Epithelial cell of prostate (primary cell): ENCODE measurements around the gene ARMC10.
"Not testable (repeated sequence)": the region's sequence is repeated elsewhere in the genome, so short reads cannot be mapped to it uniquely, and the experiment has no call there.

Experiments used
- DNase-seq: peaks from one replicate; pipeline ENCODE4 v3.0.0-alpha.2; 2011; ENCODE audit warnings: low read depth, low spot score
- H3K27ac ChIP-seq: fragments of 450-650 bp; 2 replicates; pipeline ENCODE4 v1.5.1; 2017; ENCODE audit warnings: mild to moderate bottlenecking

The ARMC10 gene

DNA sequence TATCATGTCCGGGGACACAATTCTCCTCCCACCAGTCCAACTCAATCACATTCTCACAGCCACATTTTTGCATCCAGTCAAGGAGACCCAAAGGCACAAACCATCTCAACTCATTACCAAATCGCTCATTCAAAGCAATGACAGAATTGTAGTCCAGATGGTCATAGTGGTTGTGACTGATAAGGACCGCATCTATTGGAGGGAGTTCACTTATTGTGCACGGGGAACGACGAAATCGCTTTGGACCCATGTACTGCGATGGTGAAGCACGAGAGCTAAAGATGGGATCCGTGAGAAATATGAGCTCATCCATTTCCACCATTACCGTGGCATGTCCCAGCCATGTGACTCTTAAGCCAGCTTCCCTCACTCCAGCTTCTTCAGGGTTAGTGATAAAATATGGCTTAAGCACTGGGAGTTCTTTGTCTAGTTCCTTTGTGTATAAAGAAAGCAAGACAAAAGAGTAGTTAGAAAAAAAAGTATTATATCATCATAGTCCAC, 44.9 kb downstream of the ARMC10 start:
- no peak for DNase-seq
- H3K27ac ChIP-seq = no peak overlapping the region

GRCh38 chr7:103120362-103120761, 45.4 kb downstream of the ARMC10 start:
- H3K27ac ChIP-seq = no peak overlapping the region
- no peak for DNase-seq

DNA sequence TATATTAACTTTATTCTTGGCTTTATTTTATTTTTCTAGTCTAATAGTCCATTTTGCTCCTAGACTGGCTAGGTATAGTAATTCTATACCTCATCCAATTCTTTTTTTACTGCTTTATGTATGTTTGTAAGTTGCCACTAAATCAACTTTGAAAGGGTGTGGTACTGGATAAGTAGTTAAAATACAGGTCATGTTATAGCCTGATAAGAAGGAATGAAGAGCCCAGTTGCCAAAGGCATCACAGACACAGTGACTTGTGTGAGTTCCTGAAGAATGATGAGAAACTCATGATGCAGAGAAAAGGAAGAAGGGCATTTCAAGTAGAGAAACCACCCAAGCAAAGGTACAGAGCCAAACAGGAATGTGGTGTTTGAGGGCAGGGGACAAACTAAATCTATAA, 46.7 kb downstream of the ARMC10 start:
- no peak for DNase-seq

GRCh38 chr7:103123529-103123928, 48.6 kb downstream of the ARMC10 start:
- H3K27ac ChIP-seq = no peak overlapping the region
- DNase-seq = no peak

More for the DNA sequence above, 46.7 kb downstream of the ARMC10 start:
- no peak overlapping the region for H3K27ac ChIP-seq

GRCh38 chr7:103124429-103124979, 49.6 kb downstream of the ARMC10 start:
- no peak for DNase-seq
- H3K27ac ChIP-seq = no peak overlapping the region

DNA sequence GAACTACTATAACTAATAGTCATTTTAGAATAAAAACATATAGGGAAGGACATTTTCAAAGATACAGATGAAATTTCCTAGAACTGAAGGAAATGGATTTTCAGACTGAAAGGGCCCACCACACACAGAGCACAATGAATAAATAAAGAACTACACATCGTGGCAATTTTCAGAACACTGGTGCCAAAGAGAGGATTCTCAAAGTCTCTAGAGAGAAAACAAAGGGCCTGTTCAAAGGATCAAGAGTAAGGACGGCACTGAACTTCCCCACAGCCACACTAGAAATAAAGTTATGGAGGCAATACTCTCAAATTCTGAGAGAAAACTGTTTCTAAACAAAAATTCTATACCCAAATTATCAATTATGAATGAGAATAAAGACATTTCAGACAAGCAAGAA, 52.1 kb downstream of the ARMC10 start:
- DNase-seq = no peak

DNA sequence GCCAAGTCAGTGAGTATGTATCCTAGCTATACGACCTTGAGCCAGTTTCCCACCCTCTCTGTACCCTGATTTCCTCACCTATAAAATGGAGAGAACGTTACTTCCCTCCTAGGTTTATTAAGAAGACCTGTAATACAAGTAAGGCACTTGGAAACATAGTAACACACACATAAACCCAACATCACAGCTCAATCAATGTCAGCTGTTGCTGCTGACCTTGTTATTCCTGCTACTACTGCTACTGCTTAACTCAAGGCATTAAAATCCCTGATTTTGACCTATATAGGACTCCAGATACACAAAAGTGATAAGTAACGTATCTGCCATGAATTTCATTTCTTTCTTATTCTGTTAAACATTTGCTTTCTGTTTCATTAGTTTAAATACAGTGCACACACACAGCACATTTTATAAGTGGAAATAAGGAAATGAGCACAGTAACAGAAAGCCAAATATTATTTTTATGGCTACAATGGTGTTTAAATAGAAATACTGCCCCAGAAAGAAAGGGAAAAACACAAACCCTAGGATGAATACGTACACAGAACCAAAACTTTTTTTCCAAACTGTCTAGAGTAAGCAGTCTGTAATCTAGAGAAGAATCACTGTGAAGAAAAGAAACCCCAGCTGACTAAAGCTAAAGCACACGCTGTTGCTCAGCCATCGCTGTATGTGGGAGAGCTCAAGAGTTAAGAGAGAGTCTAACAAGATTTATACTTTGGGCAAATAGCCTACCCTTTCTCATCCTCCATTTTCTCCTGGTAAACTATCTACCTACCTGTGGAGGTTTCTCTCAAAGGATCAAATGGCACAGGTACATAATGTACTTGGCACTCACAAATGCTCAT, 55.0 kb downstream of the ARMC10 start:
- DNase-seq = no peak
- H3K27ac ChIP-seq = no peak overlapping the region

More for the DNA sequence above, 52.1 kb downstream of the ARMC10 start:
- no peak overlapping the region for H3K27ac ChIP-seq

- no peak overlapping the region for H3K27ac ChIP-seq
- no peak for DNase-seq
Measured at GRCh38 chr7:103130901-103131624, 56.1 kb downstream of the ARMC10 start.

DNA sequence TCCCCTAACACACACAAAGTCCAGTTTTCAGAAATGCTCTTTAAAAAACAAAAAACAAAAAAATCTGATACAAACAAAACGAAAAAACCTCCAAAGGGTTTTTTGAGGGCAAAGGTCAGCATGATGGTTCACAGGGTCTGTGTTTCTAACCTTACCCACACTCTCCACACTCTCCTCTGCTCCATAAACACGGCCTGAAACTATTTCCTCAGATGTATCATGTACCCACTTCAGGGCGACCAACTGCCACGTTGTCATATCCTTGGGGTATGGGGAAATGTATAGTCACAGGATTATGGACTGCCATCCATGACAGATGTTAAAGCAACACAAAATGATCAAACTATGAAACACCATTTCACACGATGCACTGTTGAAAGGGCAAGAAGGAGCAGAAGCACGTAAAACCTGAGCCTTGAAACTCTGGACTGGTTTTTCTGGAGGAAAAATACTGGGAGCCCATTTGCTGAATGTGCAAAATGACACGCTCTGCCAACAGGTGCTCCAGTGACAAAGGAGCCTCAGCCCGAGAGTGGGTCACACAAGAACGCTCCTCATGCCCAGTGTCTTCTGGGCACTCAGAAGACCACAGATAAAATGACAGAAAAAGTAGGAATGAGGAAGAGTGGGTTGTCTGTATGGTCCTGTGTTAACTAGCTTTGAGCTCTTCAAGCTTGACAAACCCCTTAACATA, 58.2 kb downstream of the ARMC10 start:
- no peak overlapping the region for H3K27ac ChIP-seq
- DNase-seq = no peak

GRCh38 chr7:103134836-103135554, 60.1 kb downstream of the ARMC10 start:
- DNase-seq = no peak
- no peak overlapping the region for H3K27ac ChIP-seq

DNA sequence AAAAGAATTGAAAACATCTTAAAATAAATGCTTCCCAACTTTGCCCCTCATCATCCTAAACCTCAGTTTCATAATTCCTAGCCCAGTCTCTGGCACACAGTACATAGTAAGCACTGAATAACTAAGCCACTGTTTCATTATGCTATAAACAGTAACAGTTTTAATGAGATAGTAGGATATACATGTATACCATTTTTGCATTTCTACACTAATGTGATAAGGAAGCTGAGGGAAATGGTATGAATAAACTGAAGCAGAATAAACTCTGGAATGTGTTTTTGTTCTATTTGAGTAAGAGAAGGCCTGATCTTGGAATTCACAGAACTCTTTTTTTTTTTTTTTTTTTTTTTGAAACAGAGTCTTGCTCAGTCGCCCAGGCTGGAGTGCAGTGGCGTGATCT, 65.1 kb downstream of the ARMC10 start:
- no peak for DNase-seq
- no peak overlapping the region for H3K27ac ChIP-seq

DNA sequence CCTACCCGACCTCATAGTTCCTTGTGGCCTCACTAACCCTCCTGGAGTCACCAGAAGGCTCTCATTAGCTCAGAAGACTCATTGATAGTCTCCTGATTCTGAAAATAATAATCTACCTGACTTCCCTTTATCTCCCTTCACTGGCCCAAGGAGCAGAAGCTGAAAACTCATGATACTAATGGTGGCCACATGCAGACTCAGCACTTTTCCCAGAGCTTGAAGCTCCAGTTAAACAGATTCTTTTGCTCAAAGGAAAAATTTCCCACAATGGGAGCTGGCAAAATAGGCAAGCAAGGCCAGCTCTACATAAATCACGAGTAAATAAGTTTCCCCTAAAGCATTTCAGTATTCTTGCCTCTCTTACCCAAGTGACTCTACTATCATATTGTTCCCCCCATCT, 65.7 kb downstream of the ARMC10 start:
- H3K27ac ChIP-seq = no peak overlapping the region
- DNase-seq = no peak

DNA sequence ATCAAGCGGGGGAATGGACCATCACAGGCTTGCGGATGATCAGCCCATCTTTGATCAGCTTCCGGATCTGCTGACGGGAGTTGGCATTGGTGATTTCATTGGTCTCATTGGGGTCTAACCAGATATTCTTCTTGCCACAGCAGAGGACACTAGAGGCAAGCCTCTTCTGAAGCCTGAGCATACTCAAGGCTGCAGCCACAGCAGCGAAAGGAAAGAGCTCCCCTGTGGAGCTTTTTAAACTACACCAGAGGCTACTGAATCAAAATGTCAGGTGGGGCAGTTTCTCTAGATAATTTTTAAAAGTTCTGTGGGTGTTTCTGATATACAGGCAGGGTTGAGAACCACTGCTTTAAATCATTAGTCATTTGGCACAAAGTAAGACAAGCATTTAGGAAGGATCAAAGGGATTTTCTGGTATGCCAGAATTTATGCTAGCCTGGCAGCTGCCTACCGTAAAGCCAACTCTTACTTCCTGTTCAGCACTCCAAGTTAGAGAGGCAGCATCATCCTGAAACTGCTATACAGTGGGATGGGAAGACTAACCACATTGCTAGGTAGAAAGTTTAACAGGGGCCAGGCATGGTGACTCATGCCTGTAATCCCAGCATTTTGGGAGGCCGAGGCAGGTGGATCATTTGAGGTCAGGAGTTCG, 66.9 kb downstream of the ARMC10 start:
- H3K27ac ChIP-seq = no peak overlapping the region
- DNase-seq = peak; percentile 22

GRCh38 chr7:103142494-103142893, 67.6 kb downstream of the ARMC10 start:
- DNase-seq = no peak
- H3K27ac ChIP-seq = no peak overlapping the region

DNA sequence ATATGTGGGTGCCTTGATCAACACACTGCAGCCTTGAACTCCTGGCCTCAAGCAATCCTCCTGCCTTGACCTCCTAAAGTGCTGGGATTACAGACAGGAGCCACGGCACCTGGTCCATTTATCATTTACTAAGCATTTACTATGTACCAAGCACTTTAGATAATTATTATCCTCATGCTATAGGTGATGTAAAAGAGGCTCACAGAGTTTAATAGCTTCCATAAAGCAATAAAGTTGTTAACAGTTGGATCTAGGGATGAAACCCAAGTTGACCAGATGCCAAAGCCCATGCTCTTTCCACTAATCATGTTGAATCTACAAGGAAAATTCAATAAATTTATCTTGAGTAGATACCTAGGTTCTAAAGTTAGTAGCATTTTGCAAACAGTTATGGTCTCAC, 68.9 kb downstream of the ARMC10 start:
- H3K27ac ChIP-seq = no peak overlapping the region
- DNase-seq = no peak

DNA sequence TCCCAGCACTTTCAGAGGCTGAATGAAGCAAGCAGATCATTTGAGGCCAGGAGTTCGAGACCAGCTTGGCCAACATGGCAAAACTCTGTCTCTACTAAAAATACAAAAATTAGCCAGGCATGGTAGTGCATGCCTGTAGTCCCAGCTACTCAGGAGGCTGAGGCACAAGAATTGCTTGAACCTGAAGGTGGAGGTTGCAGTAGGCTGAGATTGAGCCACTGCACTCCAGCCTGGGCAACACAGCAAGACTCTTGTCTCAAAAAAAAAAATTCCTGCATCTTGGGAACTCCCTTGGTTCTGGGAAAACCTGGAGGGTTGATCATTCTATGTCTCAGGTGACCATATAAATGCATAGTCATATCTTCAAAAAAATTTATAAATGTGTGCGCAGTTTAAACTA, 69.8 kb downstream of the ARMC10 start:
- H3K27ac ChIP-seq, DNase-seq: not testable (repeated sequence)

DNA sequence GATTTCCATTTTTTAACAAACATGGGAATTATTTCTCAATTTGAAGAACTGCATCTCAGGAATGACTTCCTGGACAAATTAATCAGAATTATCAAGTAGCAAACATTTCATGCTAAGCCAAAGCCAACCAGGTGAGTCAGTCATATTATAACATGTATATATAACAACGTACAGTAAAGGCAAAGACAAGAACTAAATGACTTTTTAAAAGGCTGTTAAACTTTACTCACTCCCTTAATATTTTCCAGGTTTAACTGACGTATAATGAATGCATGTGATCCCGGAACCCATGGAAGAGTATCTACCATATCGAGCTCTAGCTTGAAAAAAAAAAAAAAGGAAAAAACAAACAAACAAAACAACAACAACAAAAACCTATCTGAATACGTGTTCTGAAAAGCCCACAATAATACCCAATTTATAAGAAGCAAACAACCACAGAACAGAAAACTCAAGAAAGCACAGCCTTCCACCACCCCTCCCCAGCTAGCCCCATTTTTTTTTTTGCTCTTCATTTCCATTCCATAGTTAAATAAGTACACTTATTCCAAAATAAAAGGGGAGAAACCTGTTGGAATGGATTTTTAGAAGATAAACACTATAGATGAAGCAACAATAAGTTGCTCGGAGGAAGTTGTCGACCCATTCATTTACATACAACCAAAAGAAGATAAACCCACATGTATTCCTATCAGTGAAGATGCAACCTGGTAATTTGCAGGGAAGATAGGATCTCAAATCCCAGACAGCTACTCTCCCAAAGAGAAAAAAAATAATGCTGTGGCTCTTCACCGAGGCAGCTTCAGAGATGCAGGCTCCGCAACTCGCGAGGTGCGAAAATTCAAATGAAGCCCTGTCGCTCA, 73.4 kb downstream of the ARMC10 start:
- DNase-seq = no peak
- peak overlapping the region; percentile 81 for H3K27ac ChIP-seq
